ENCODE data around the gene PRG3. TPM values are rescaled to one million over a fixed set of nuclear protein-coding genes. Genes with fewer than 3 reads are reported as not detected.
A peak's percentile ranks its signal among the peaks of the same experiment; 100 is the strongest.

PRG3 gene
- 1 to 10 TPM in 1 of 4 donors, under 1 TPM in 3; 0.21 to 1.2 (median 0.69) TPM for polyA plus RNA-seq (ENCODE audit: insufficient read length in 4 of 4)

DNA sequence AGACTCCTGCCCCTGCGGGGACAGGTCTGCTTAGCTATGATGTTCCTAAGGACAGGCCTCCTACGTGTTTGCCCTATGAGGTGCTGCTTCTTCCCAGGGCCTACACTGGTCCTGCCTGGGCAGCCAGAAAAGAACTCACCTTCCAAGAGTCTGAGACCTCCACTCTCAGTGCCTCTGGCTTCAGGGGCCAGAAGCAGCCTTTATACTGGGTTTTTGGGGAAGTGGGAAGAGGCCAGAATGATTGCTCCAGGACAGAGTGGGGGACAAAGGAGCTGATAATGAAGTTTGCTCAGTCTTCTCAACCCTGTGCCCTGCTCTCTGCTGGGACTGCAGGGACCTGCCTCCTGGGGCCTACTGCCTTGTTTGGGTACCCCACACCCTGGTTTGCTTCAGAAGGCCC is at the start of gene PRG3:
Gene PRG3 (minus strand): TSS at position 176 of the 400 bp plus-strand sequence. CDS start 442 bp downstream, outside the sequence.
- no peak for DNase-seq (ENCODE audit: low read depth in 4 of 4, low spot score in 2 of 4)

- no peak for DNase-seq (ENCODE audit: low read depth in 4 of 4, low spot score in 2 of 4)
These were observed 49.0 kb upstream of the PRG3 start for GRCh38 chr11:57429946-57430345.

GRCh38 chr11:57428643-57429042 is 47.7 kb upstream of the PRG3 start:
- no peak for DNase-seq (ENCODE audit: low read depth in 4 of 4, low spot score in 2 of 4)

GRCh38 chr11:57427727-57428082 is 46.8 kb upstream of the PRG3 start:
- no peak for DNase-seq (ENCODE audit: low read depth in 4 of 4, low spot score in 2 of 4)

- DNase-seq (ENCODE audit: low read depth in 4 of 4, low spot score in 2 of 4), result peak in 2 of 4 donors; percentile 30 to 40
These were observed 46.2 kb upstream of the PRG3 start, which contains the start of gene SLC43A3 for GRCh38 chr11:57426929-57427726. Gene SLC43A3, minus strand, starts transcription at chr11:57427121. Its CDS starts 949 bp downstream, at chr11:57426172.

DNA sequence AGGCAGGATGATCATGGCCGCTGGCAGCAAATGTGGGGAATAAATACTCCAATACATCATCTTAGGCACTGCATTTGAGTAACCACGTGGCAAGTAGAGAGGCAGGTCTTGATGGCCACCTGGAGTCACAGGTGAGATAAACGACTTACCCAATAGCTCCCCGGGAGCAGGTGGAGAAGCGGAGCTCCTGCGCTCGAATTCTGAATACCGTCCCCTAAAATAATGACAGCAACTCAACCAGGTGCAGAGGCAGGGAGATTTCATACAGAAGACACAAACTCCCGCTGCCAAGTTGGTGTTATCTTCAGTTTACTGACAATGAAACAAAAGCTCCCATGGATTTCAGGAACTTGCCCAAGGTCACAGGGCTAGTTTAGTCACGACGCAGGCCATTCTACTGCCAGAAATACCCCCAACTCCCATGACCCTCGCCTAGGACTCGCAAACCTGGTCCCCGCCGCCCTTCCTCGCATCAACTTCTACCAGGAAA is 45.5 kb upstream of the PRG3 start:
- DNase-seq (ENCODE audit: low read depth in 4 of 4, low spot score in 2 of 4), result no peak

DNA sequence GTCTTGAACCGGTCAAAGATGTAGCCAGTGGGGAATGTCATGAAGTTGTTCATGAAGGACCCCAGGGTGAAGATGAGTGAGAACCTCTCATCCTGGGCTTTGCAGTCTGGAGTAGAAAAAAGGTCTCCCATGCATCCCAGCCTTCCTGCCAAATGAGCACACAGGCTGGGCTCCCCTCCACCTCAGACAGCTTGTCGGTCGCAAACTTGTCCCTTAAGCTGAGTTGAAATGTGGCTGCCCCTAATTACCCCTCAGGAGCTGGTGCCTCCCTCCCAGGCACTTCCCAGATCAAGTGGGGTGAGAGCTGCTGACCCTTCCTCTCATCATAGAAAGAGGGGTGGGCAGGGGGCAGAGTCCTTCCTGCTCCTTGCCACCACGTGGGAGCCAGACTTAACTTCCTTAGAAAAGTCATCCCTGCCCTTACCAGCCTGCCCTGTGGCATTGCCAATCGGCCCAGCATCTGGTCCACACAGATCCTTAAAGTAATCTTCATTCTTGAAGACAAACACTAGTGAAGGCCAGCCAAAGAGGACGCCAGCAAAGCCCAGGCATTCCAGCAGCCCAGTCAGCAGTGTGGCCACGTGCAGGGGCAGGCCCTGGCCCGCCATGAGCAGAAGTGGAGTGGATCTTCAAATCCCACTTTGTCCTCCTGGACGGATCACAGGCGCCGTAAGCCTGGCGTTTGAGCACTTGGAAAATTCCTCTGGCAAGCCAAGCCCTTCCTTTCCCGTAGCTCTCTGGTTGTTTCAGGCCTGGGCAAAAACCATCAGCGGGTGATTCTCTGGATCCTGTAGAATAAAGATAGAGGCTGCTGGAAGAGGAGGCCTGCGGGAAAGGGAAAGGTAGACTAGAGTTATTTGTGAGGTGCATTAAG is 44.9 kb upstream of the PRG3 start:
- no peak for DNase-seq (ENCODE audit: low read depth in 4 of 4, low spot score in 2 of 4)

DNA sequence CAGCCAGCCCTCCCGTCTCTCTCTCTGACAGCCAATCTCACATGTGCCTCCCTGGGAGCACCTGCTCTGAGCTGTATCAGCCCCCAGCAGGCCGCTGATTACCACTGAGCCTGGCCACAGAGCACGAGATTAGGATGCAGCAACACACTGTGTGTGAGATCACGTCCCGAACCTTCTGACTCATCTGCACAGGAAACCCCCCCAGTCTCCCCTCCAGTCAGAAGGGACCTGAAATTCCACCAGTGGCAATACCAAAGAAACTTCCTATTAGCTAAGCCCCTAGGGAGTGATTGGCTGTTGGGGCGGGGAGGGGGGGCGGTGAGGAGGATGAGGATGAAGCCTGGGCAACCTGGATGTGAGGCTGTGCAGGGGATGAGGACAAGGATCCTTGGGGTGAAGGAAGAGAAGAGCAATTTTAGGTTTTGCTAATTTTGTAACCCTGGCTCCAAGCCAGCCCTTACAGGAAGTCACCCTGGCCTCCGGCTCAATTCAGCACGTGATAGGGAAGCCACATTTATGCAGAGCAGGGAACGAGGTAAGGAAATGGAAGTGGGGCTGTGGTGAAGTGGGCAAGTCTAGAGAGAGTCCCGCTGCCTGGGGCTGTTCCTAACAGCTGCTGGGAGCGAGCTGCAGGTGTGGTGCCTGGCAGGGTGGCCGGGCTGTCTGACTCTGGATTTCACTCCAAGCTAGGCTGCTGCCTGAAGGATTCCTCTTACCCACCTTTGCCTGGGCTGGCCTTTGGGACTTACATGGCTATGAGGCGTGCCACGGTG is 44.0 kb upstream of the PRG3 start:
- DNase-seq (ENCODE audit: low read depth in 4 of 4, low spot score in 2 of 4), result no peak

- DNase-seq (ENCODE audit: low read depth in 4 of 4, low spot score in 2 of 4), result no peak
These were observed 43.3 kb upstream of the PRG3 start for GRCh38 chr11:57424137-57424791.

GRCh38 chr11:57422669-57423068 is 41.7 kb upstream of the PRG3 start:
- DNase-seq (ENCODE audit: low read depth in 4 of 4, low spot score in 2 of 4), result no peak

DNA sequence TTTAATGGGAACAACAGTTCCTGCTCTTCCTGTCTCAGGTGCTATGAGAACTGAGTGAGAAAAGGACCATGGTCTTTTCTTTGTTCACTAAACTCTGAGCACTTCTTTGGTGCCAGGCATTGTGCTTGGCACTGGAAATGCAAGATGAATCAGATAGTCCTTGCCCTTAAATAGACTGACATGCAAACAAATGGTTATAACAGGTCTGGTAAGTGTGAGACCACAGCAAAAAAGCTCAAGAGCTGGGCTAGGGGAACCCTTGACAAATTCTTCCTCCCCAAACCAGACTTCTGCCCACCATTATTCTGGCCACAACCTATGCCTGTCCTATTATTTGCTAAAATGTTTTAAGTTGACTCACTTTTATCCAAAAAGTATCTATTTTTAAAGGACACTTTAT is 40.9 kb upstream of the PRG3 start:
- no peak for DNase-seq (ENCODE audit: low read depth in 4 of 4, low spot score in 2 of 4)

GRCh38 chr11:57421066-57421465 is 40.1 kb upstream of the PRG3 start:
- DNase-seq (ENCODE audit: low read depth in 4 of 4, low spot score in 2 of 4), result no peak

- no peak for DNase-seq (ENCODE audit: low read depth in 4 of 4, low spot score in 2 of 4)
These were observed 38.2 kb upstream of the PRG3 start for GRCh38 chr11:57419146-57419545.

- DNase-seq (ENCODE audit: low read depth in 4 of 4, low spot score in 2 of 4), result no peak
These were observed 37.2 kb upstream of the PRG3 start for GRCh38 chr11:57418131-57418530.

DNA sequence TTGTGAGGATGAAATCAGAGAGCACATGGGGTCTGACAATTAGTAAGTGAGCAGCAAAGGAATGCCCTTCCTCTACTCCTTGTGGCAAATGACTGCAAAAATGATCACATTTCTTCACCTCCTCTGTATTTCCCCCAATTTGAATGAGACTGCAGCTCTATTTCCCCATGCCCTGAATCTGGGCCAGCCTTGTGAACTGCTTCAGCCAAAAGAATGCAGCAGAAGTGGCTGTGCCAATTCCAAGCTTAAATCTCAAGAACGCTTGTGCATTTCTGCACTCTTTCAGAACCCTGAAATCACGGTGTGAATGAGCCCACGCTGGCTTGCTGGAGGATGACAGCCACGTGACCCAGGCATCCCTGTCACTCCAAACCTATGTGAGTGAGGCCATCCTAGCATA is 36.1 kb upstream of the PRG3 start:
- DNase-seq (ENCODE audit: low read depth in 4 of 4, low spot score in 2 of 4), result no peak

DNA sequence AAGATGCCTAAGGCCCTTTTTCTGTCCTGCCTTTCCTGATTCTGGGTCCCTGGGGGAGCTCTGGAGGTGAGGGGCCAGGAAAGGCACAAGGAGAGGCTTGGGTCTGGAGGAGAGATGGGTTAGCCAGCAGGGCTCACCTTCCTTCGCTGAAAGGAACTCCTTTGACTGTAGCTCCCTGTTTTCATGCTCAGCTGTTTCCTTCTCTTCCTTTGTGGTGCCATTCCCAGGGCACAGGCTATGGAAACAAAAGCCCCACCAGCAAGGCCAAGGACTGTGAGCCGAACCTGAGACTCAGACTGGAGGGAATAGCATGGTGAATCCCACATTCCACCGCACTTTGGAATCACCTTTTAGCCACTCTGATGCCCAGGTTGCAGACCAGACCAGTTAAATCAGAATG is 35.5 kb upstream of the PRG3 start:
- no peak for DNase-seq (ENCODE audit: low read depth in 4 of 4, low spot score in 2 of 4)

DNA sequence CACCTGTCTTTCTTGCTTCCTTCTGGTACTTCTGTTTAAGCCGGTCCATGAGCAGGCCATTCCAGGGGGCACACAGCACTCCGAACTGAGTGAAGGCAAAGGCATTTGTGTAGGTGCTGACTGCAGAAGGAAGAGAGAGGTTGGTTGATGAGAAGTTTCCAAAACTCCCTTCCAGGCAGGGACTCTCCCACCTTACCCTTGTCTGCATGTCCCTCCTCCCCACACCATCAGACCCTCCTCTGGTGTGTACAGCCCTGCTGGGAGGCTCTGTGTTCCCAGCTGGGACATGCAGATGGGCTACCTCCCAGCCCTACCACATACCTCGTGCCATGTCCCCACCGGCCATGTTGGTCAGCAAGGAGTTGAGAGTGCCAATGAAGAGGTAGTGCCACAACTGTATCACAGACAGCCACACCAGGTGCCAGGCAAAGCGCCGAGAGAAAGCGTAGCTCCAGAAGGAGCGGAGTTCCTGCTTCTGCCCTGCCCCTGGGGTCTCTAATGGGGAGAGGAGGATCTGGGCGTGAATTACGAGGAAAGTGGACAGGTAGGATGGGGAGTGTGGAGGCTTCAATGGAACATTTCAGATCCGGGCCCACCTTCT is 33.8 kb upstream of the PRG3 start:
- DNase-seq (ENCODE audit: low read depth in 4 of 4, low spot score in 2 of 4), result no peak

- DNase-seq (ENCODE audit: low read depth in 4 of 4, low spot score in 2 of 4), result no peak
These were observed 32.7 kb upstream of the PRG3 start for GRCh38 chr11:57413681-57414080.

GRCh38 chr11:57410287-57410686 is 29.3 kb upstream of the PRG3 start:
- DNase-seq (ENCODE audit: low read depth in 4 of 4, low spot score in 2 of 4), result no peak
